ENCODE results near the gene PKD2L1. TPM values are rescaled to one million over a fixed set of nuclear protein-coding genes. Genes with fewer than 3 reads are reported as not detected.

Gene PKD2L1
- total RNA-seq, 1 donor from 2014 or later: not detected

DNA sequence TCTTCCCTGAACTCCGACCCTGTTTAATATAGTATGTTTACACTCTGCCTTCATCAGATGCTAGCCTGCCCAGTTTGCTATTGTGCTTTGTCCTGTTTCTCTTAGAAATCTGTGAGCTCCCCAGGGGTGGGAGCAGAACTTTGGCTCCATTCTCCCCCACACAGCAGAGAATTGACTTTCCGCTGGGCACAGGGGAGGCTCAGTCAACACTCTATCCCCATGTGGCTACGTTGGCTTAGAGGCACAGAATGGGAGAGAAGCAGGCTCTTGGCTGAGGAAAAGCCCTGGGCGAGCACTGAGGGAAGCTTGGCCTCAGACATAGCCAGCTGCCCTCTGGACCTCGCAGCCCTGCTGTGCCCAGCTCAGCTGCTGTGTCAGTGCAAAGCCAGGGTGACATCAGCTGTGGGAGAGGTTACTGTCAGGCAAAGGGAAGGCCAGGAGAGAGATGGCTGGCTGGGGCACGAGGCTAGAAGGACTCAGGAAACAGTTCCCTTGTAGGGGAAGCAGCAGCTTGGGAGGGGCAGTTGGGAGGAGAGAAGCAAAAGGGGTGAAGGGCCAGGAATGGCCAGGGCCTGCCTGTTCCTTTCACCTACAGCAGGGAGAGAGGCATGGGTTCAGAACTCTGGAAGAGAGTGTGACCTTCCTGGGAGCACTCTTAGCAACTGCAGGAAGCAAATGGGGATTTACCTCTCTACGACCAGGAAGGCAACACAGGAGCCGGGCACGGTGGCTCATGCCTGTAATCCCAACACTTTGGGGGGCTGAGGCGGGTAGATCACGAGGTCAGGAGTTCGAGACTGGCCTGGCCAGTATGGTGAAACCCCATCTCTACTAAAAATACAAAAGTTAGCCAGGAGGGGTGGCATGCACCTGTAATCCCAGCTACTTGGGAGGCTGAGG, 11.2 kb upstream of the PKD2L1 start:
- H3K4me3 Mint-ChIP-seq: no peak overlapping the region

DNA sequence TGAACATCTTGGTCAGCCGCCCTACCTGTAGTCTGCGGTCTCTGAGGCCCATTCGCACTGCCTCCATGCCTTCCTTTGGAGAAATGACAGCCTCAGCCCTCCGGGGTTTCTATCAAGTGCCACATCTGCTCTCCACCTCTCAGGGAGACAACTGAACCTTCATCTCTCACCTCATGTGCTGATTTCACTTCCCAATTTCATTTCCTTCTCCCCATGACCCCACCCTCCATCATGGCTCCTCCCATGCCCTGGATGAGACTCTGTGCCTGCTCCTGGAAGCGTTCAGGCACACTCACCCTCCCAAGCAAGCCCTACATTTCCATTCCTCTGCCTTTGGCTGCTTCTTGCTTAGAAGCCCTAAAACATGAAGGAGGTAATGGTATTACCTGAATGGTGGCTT, 9.2 kb upstream of the PKD2L1 start:
- H3K4me3 Mint-ChIP-seq: no peak overlapping the region
- no peak for DNase-seq (ENCODE audit: low spot score in 2 of 2, unreplicated experiment in 2 of 2)
- no peaks in the 10 kb centered on the region for H3K36me3 Mint-ChIP-seq
- no peaks in the 10 kb centered on the region for H3K9me3 Mint-ChIP-seq
- no peak overlapping the region for H3K27ac Mint-ChIP-seq
- H3K4me1 Mint-ChIP-seq: peaks cover 2% of the 10 kb centered on the region
- H3K27me3 Mint-ChIP-seq (ENCODE audit: low read depth): peaks cover 14% of the 10 kb centered on the region
- TF ChIP-seq, protein P1, sequence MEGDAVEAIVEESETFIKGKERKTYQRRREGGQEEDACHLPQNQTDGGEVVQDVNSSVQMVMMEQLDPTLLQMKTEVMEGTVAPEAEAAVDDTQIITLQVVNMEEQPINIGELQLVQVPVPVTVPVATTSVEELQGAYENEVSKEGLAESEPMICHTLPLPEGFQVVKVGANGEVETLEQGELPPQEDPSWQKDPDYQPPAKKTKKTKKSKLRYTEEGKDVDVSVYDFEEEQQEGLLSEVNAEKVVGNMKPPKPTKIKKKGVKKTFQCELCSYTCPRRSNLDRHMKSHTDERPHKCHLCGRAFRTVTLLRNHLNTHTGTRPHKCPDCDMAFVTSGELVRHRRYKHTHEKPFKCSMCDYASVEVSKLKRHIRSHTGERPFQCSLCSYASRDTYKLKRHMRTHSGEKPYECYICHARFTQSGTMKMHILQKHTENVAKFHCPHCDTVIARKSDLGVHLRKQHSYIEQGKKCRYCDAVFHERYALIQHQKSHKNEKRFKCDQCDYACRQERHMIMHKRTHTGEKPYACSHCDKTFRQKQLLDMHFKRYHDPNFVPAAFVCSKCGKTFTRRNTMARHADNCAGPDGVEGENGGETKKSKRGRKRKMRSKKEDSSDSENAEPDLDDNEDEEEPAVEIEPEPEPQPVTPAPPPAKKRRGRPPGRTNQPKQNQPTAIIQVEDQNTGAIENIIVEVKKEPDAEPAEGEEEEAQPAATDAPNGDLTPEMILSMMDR (IDR thresholded peaks at IDR 0.05; ENCODE audit: unreplicated experiment): no peak

More for the DNA sequence above, 11.2 kb upstream of the PKD2L1 start:
- no peaks in the 10 kb centered on the region for H3K36me3 Mint-ChIP-seq
- peaks cover 5% of the 10 kb centered on the region for H3K27me3 Mint-ChIP-seq (ENCODE audit: low read depth)
- peaks cover 13% of the 10 kb centered on the region for H3K4me1 Mint-ChIP-seq
- DNase-seq (ENCODE audit: low spot score in 2 of 2, unreplicated experiment in 2 of 2): no peak
- TF ChIP-seq, protein P1 (IDR thresholded peaks at IDR 0.05; ENCODE audit: unreplicated experiment): no peak
- H3K9me3 Mint-ChIP-seq: no peaks in the 10 kb centered on the region
- H3K27ac Mint-ChIP-seq: no peak overlapping the region

- Mint-ChIP-seq H3K4me3 (no peak overlapping the region), H3K27me3 (ENCODE audit: low read depth) (peaks cover 21% of the 10 kb centered on the region), H3K4me1 (peaks cover 2% of the 10 kb centered on the region), H3K36me3 (no peaks in the 10 kb centered on the region), H3K9me3 (no peaks in the 10 kb centered on the region), H3K27ac (no peak overlapping the region)
- DNase-seq (ENCODE audit: low spot score in 2 of 2, unreplicated experiment in 2 of 2): peak in 1 of 2 experiments; percentile 82
- TF ChIP-seq, protein P1 (IDR thresholded peaks at IDR 0.05; ENCODE audit: unreplicated experiment): peak; percentile 89
Observed at GRCh38 chr10:100338434-100339036, 8.5 kb upstream of the PKD2L1 start.

DNA sequence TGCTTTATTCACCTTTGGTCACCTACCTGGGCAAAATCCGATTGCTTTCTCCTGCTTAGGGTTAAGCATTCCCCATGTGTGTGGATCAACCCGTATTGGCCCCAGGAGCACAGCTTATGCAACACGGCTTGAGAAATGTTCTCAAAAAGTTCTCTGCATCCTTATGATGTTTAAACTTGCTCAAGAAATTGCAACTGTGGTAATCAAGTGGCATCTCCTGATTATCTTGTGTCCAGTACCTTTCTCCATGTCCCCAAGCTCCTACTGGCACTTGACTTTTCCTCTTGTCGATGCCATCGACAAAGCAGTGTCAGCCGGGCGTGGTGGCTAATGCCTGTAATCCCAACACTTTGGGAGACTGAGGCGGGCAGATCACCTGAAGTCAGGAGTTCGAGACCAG, 4.7 kb upstream of the PKD2L1 start:
- DNase-seq (ENCODE audit: low spot score in 2 of 2, unreplicated experiment in 2 of 2): no peak
- peaks cover 51% of the 10 kb centered on the region for H3K27me3 Mint-ChIP-seq (ENCODE audit: low read depth)
- H3K36me3 Mint-ChIP-seq: no peaks in the 10 kb centered on the region
- no peak overlapping the region for H3K4me3 Mint-ChIP-seq
- H3K9me3 Mint-ChIP-seq: no peaks in the 10 kb centered on the region
- no peaks in the 10 kb centered on the region for H3K4me1 Mint-ChIP-seq
- TF ChIP-seq, protein P1 (IDR thresholded peaks at IDR 0.05; ENCODE audit: unreplicated experiment): no peak
- H3K27ac Mint-ChIP-seq: no peak overlapping the region

DNA sequence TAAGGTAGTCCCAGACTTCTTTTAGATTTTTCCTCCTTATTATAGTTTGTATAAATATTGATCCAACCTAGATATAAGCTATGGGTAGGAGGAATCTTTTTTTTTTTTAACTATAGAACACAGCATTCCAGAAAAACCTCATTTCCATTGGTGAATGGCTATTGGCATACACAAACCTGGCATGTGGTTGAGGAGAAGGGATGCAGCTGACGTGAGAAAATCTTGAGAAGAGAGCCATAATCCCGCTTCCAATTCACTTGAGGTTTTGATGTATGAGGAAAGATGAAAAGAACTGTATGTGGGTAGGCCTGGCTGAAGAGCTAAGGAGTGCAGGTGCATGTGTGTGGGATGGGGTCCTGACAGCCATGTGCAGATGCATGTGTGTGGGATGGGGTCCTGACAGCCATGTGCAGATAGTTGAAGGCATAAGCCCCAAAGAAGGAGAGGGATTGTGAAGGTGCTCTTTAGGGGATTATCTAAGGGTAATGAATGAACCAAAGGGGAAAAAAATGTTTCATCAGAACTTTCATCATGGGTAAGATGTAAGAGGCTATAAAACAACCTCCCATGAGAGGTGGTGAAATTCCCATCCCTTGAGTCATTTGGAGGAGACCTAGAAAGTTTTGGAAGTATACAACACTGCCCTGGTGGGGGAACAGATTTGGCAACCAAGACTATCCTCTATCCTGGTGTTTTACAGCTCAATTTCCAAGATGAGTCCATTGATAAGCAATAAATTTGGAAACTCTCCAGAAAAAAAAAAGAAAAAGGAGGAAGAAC, 3.8 kb upstream of the PKD2L1 start:
- H3K9me3 Mint-ChIP-seq: no peaks in the 10 kb centered on the region
- no peak overlapping the region for H3K4me3 Mint-ChIP-seq
- H3K4me1 Mint-ChIP-seq: no peaks in the 10 kb centered on the region
- no peak for DNase-seq (ENCODE audit: low spot score in 2 of 2, unreplicated experiment in 2 of 2)
- TF ChIP-seq, protein P1 (IDR thresholded peaks at IDR 0.05; ENCODE audit: unreplicated experiment): no peak
- H3K36me3 Mint-ChIP-seq: no peaks in the 10 kb centered on the region
- no peak overlapping the region for H3K27ac Mint-ChIP-seq
- peaks cover 59% of the 10 kb centered on the region for H3K27me3 Mint-ChIP-seq (ENCODE audit: low read depth)
